HepG2 (cell line): Measurements from ENCODE around the gene SMIM12. TPM values are rescaled to one million over a fixed set of nuclear protein-coding genes. Genes with fewer than 3 reads are reported as not detected.

ENCODE experiments used
- ATF2 ChIP-seq: sonication (generic); formaldehyde crosslinking; IDR thresholded peaks from 2 replicates; pipeline ENCODE4 v1.4.0; 2020; ENCODE audit warnings: missing genetic modification reagents
- HNRNPK ChIP-seq: fragments of 200-400 bp; formaldehyde crosslinking; IDR thresholded peaks from 2 replicates; pipeline ENCODE4 v1.6.1; 2018; ENCODE audit warnings: low read length, low read depth, moderate library complexity, mild to moderate bottlenecking; ENCODE audit not compliant: poor library complexity, severe bottlenecking
- IKZF5 ChIP-seq: IDR thresholded peaks from 2 replicates; pipeline ENCODE4 v1.6.1; 2018; ENCODE audit warnings: missing genetic modification reagents, mild to moderate bottlenecking, missing compliant biosample characterization
- KMT2B ChIP-seq: IDR thresholded peaks from 2 replicates; pipeline ENCODE4 v1.6.1; 2016; ENCODE audit warnings: missing genetic modification reagents, missing compliant biosample characterization
- MATR3 ChIP-seq: sonication (generic); formaldehyde crosslinking; IDR thresholded peaks from 2 replicates; pipeline ENCODE4 v1.4.0; 2020; ENCODE audit warnings: missing genetic modification reagents
- MTERF4 ChIP-seq: sonication (generic); formaldehyde crosslinking; IDR thresholded peaks from 2 replicates; pipeline ENCODE4 v1.8.0; 2023; ENCODE audit warnings: mild to moderate bottlenecking, missing genetic modification reagents
- MTF2 ChIP-seq: sonication (generic); formaldehyde crosslinking; IDR thresholded peaks from 2 replicates; pipeline ENCODE4 v1.5.0; 2020; ENCODE audit warnings: missing genetic modification reagents, borderline replicate concordance
- NFE2L1 ChIP-seq: sonication (generic); formaldehyde crosslinking; IDR thresholded peaks from 2 replicates; pipeline ENCODE4 v1.4.0; 2020; ENCODE audit warnings: missing genetic modification reagents, mild to moderate bottlenecking, borderline replicate concordance
- NR2F2 ChIP-seq: IDR thresholded peaks from 2 replicates; pipeline ENCODE4 v1.6.1; 2012; ENCODE audit warnings: low read depth, inconsistent platforms, borderline replicate concordance
- PAXIP1 ChIP-seq: sonication (generic); formaldehyde crosslinking; conservative IDR thresholded peaks from 2 replicates; pipeline ENCODE4 v1.4.0; 2020; ENCODE audit warnings: mild to moderate bottlenecking, missing genetic modification reagents, moderate library complexity
- RFX1 ChIP-seq: fragments of 450-650 bp; IDR thresholded peaks from 2 replicates; pipeline ENCODE4 v1.6.1; 2017
- SRF ChIP-seq: IDR thresholded peaks from 2 replicates; pipeline ENCODE4 v1.6.1; 2011; ENCODE audit warnings: mild to moderate bottlenecking, low read depth, low read length, moderate library complexity
- ZC3H4 ChIP-seq: sonication (generic); formaldehyde crosslinking; IDR thresholded peaks from 2 replicates; pipeline ENCODE4 v1.4.0; 2020; ENCODE audit warnings: missing genetic modification reagents, borderline replicate concordance
- ZNF225 ChIP-seq: sonication (generic); formaldehyde crosslinking; IDR thresholded peaks from 2 replicates; pipeline ENCODE4 v1.4.0; 2020; ENCODE audit warnings: mild to moderate bottlenecking, missing genetic modification reagents
- ZNF589 ChIP-seq: sonication (generic); formaldehyde crosslinking; conservative IDR thresholded peaks from 2 replicates; pipeline ENCODE4 v1.8.0; 2022; ENCODE audit warnings: mild to moderate bottlenecking, moderate library complexity, missing genetic modification reagents
- ZNF724P ChIP-seq: sonication (generic); formaldehyde crosslinking; IDR thresholded peaks from 2 replicates; pipeline ENCODE4 v1.8.0; 2022; ENCODE audit warnings: missing genetic modification reagents, borderline replicate concordance
- ZNF747 ChIP-seq: sonication (generic); formaldehyde crosslinking; IDR thresholded peaks from 2 replicates; pipeline ENCODE4 v1.8.1; 2023; ENCODE audit warnings: missing genetic modification reagents, mild to moderate bottlenecking, borderline replicate concordance
- ZSCAN31 ChIP-seq: sonication (generic); formaldehyde crosslinking; IDR thresholded peaks from 2 replicates; pipeline ENCODE4 v1.5.0; 2020; ENCODE audit warnings: low read depth, mild to moderate bottlenecking, missing genetic modification reagents
- polyA plus RNA-seq, 8 experiments: library from polyadenylated mRNA; depleted of rRNA in 3 of 8; stranded (reverse) in 7 of 8; unstranded in 1 of 8; fragments of >200 nt; fragmentation: Illumina TruSeq in 4 of 8; extraction: Trizol in 4 of 8; gene quantifications; 2 replicates each; pipeline versions ENCODE4 v1.2.1 to v1.2.3, GENCODE V29; 2011 to 2016; ENCODE audit warnings: low read depth in 4 of 8, missing spikeins in 1 of 8, mixed read lengths in 1 of 8; ENCODE audit not compliant: insufficient read depth in 1 of 8
- total RNA-seq, 5 experiments: library from RNA; depleted of rRNA; stranded (reverse); fragments of >200 nt; fragmentation: Illumina TruSeq; extraction: Trizol; gene quantifications; 2 replicates each; pipeline ENCODE4 v1.2.3, GENCODE V29; 2016; ENCODE audit warnings: low read depth in 1 of 5

SMIM12 gene
- total and polyA plus RNA-seq, 2 of the 13 experiments (the other 11 are each of a cell fraction or from before 2014, with no cell fraction given), result 20.1 to 41.3 TPM

GRCh38 chr1:34825455-34826091 is 34.0 kb downstream of the SMIM12 start (continued):
- peak; percentile 90 for TF ChIP-seq PAXIP1 (CRISPR knock-in tag)
- no peak for TF ChIP-seq ATF2
- TF ChIP-seq MTERF4 (CRISPR knock-in tag), result no peak
- no peak for TF ChIP-seq MATR3 (CRISPR knock-in tag)
- no peak for TF ChIP-seq HNRNPK
- no peak for TF ChIP-seq ZC3H4 (CRISPR knock-in tag)
- no peak for TF ChIP-seq ZNF225 (CRISPR knock-in tag)
- no peak for TF ChIP-seq RFX1
- 0 out of 2 replicates have a peak, but pooled peaks have one; percentile 59 for TF ChIP-seq ZNF747 (CRISPR knock-in tag)
- no peak for TF ChIP-seq ZNF589
- no peak for TF ChIP-seq MTF2
- TF ChIP-seq ZNF724P (CRISPR knock-in tag), result no peak
- TF ChIP-seq IKZF5, result peak; percentile 33
- no peak for TF ChIP-seq SRF
- TF ChIP-seq ZSCAN31, result 0 out of 2 replicates have a peak, but pooled peaks have one; percentile 46
- TF ChIP-seq NFE2L1, result no peak
- TF ChIP-seq KMT2B (CRISPR knock-in tag), result no peak
- TF ChIP-seq NR2F2, result no peak
